Kidney (tissue), 22 donors: Measurements from ENCODE around the gene LRRN4CL. TPM values are rescaled to one million over a fixed set of nuclear protein-coding genes. Genes with fewer than 3 reads are reported as not detected.
"Not testable (repeated sequence)": the region's sequence is repeated elsewhere in the genome, so short reads cannot be mapped to it uniquely, and the experiment has no call there.

Experiments
- DNase-seq, 5 donors: peaks; one replicate each; pipeline ENCODE4 v3.0.0-alpha.2; 2013 to 2020
- FAIRE-seq: peaks from 2 replicates; lab custom pipeline; 2012; peaks lifted over from hg19 to GRCh38; lab: Jason Lieb, UNC
- H3K27ac ChIP-seq, 2 donors: one replicate each; pipeline ENCODE4 v1.7.0; 2013; ENCODE audit warnings: low read depth in 2 of 2, low read length in 2 of 2, inconsistent platforms in 1 of 2
- H3K27me3 ChIP-seq: one replicate; pipeline ENCODE4 v1.7.1; 2013; ENCODE audit warnings: low read length, inconsistent platforms; ENCODE audit not compliant: control insufficient read depth, insufficient read depth
- H3K36me3 ChIP-seq, 3 donors: one replicate each; pipeline versions ENCODE4 v1.7.0 to v1.7.1; 2013; ENCODE audit warnings: low read length in 3 of 3, control low read depth in 1 of 3, inconsistent platforms in 1 of 3; ENCODE audit not compliant: insufficient read depth in 3 of 3, control insufficient read depth in 2 of 3
- H3K4me1 ChIP-seq, 3 donors: one replicate each; pipeline versions ENCODE4 v1.7.0 to v1.7.1; 2013; ENCODE audit warnings: low read length in 3 of 3, inconsistent platforms in 1 of 3, low read depth in 1 of 3; ENCODE audit not compliant: control insufficient read depth in 2 of 3, insufficient read depth in 2 of 3
- H3K4me3 ChIP-seq, 3 donors: one replicate each; pipeline versions ENCODE4 v1.7.0 to v1.8.1; 2013; ENCODE audit warnings: low read length in 3 of 3, control low read depth in 1 of 3, inconsistent platforms in 1 of 3
- H3K9ac ChIP-seq, 3 donors: one replicate each; pipeline versions ENCODE4 v1.7.0 to v1.7.1; 2013; ENCODE audit warnings: low read length in 3 of 3, control low read depth in 1 of 3, inconsistent platforms in 1 of 3
- H3K9me3 ChIP-seq, 3 donors: one replicate each; pipeline versions ENCODE4 v1.7.0 to v1.7.1; 2013; ENCODE audit warnings: low read length in 3 of 3, control low read depth in 1 of 3, inconsistent platforms in 1 of 3; ENCODE audit not compliant: control insufficient read depth in 2 of 3, insufficient read depth in 1 of 3
- CTCF ChIP-seq: IDR thresholded peaks from 3 replicates; pipeline ENCODE4 v1.5.1; 2012; ENCODE audit warnings: mild to moderate bottlenecking, moderate library complexity, borderline replicate concordance; ENCODE audit not compliant: insufficient read depth; ENCODE audit errors: extremely low read depth
- intact Hi-C: fragments of 100-400 bp; cut with DNase I; formaldehyde crosslinking; loops from one replicate; pipeline ENCODE4 v1.11.1; 2022
- long read RNA-seq, 10 donors: library from polyadenylated mRNA in 1 of 10; unstranded in 1 of 10; transcript quantifications; one replicate each; pipeline ENCODE4 v2.0.0 and lab custom pipeline, GENCODE V29; 2021 to 2026
- polyA plus RNA-seq: library from polyadenylated mRNA; stranded (reverse); fragments of 350-450 nt; fragmentation: Illumina TruSeq; extraction: RNeasy Lipid Tissue Mini Kit (QIAGEN cat#74804); gene quantifications from one replicate; pipeline ENCODE4 v1.2.3, GENCODE V29; 2014; ENCODE audit warnings: low read depth, low replicate concordance; ENCODE audit not compliant: insufficient read depth
- total RNA-seq: library from RNA; stranded (reverse); fragmentation: NEBNext Ultra II Directional; extraction: Animal tissue kit (Norgen Biotek cat#: 25700); gene quantifications from one replicate; pipeline ENCODE4 v1.2.1, GENCODE V29; 2021
- donor health status: control.
- donor health status: control.
- donor health status: control.
- donor health status: control.
- donor health status: control.
- donor health status: DM: yes; HTN: yes; CAD: no.
- donor health status: Normal renal cell carcinoma (clear cell type).

The LRRN4CL gene
- total RNA-seq (1.2 TPM), polyA plus RNA-seq (0.58 TPM)
- long read RNA-seq, donor 1: 0 reads
- long read RNA-seq, donor 2, partial matches to known transcripts: 0 of 1 reads
- long read RNA-seq, donor 2, other reads (novel, unspliced or antisense): 0 of 1 reads
- long read RNA-seq, donor 3: 0 reads
- long read RNA-seq, donor 4: 0 reads
- long read RNA-seq, donor 5: 0 reads
- long read RNA-seq, donor 6: 0 reads
- long read RNA-seq, donor 7: 0 reads
- long read RNA-seq, donor 8, partial matches to known transcripts: 0 of 1 reads
- long read RNA-seq, donor 8, other reads (novel, unspliced or antisense): 0 of 1 reads
- long read RNA-seq, donor 9: 0 reads
- long read RNA-seq, donor 10: 0 reads

GRCh38 chr11:62689421-62690183, at the start of gene LRRN4CL:
Gene LRRN4CL (minus strand): TSS chr11:62689530. CDS start chr11:62688508, 1,022 bp downstream.
- Histone ChIP-seq H3K4me1 (peaks cover 4 to 9% (median 8%) of the 10 kb centered on the region in 3 donors), H3K36me3 (peaks cover 5 to 32% (median 12%) of the 10 kb centered on the region in 3 donors), H3K4me3 (peak within 1 kb of the TSS; percentile 16 to 34 (median 32)), H3K27me3 (no peaks in the 10 kb centered on the region), H3K9ac (peak within 1 kb of the TSS in 2 of 3 donors; percentile 10 to 46), H3K9me3 (no peaks in the 10 kb centered on the region), H3K27ac (no peak within 1 kb of the TSS)
- TF ChIP-seq CTCF: no peak
- FAIRE-seq (no peak), DNase-seq (peak in 1 of 5 donors; percentile 68)
- intact Hi-C loops: loop anchor here (10.0 kb wide), 1 partner anchor 295 kb away; no protein-coding TSS in a partner anchor

GRCh38 chr11:62737196-62737595, 47.9 kb upstream of the LRRN4CL start:
- intact Hi-C loops: no loop called here
- DNase-seq: no peak

GRCh38 chr11:62732830-62733229, 43.5 kb upstream of the LRRN4CL start:
- H3K9ac ChIP-seq: no peak overlapping the region

More at GRCh38 chr11:62737196-62737595, 47.9 kb upstream of the LRRN4CL start:
- Histone ChIP-seq H3K9me3 (no peaks in the 10 kb centered on the region), H3K27me3 (no peaks in the 10 kb centered on the region), H3K9ac (no peak overlapping the region), H3K4me3 (no peak overlapping the region), H3K4me1 (no peaks in the 10 kb centered on the region), H3K27ac (no peak overlapping the region), H3K36me3 (peaks cover 0 to 13% (median 10%) of the 10 kb centered on the region in 3 donors)
- FAIRE-seq: no peak
- TF ChIP-seq CTCF: no peak

GRCh38 chr11:62730076-62730475, 40.7 kb upstream of the LRRN4CL start:
- H3K4me1 ChIP-seq, DNase-seq, intact Hi-C loops, H3K27ac ChIP-seq, FAIRE-seq, H3K36me3 ChIP-seq, H3K27me3 ChIP-seq, H3K9me3 ChIP-seq: not testable (repeated sequence)
- peak overlapping the region in 1 of 3 donors; percentile 51 for H3K4me3 ChIP-seq
- peak overlapping the region in 1 of 3 donors; percentile 69 for H3K9ac ChIP-seq

More at GRCh38 chr11:62732830-62733229, 43.5 kb upstream of the LRRN4CL start:
- H3K36me3 ChIP-seq: peaks cover 0 to 5% (median 3%) of the 10 kb centered on the region in 3 donors
- H3K4me1 ChIP-seq: peaks cover 0 to 7% (median 4%) of the 10 kb centered on the region in 3 donors
- no peak for DNase-seq
- no peak overlapping the region for H3K27ac ChIP-seq
- TF ChIP-seq CTCF: no peak
- FAIRE-seq: no peak
- no peaks in the 10 kb centered on the region for H3K27me3 ChIP-seq
- H3K9me3 ChIP-seq: no peaks in the 10 kb centered on the region
- no peak overlapping the region for H3K4me3 ChIP-seq
- intact Hi-C loops: no loop called here
